ENCODE data around the gene INPP4A.

Gene INPP4A

DNA sequence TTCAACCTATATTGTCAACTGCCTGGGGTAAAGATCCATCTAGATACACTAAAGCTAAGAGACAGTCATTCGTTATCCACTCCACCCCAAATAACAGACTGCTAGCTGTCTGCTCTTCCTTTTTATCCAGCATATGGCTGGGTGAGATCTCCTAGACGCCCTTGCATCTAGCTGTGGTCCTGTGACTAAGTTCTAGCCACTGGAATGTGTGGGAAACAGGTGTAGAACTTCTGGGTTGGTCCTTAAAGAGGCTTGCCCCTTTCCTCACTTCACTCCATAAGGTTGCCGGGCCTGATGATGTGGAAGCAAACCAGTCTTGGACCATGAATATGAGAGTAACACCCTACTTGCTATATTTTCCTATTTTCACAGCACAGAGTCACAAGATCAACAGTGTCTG is 160.4 kb downstream of the INPP4A start:
- Mint-ChIP-seq H3K27me3 (ENCODE audit: low read depth, poor library complexity) (no peaks in the 10 kb centered on the region), H3K4me3 (no peak overlapping the region), H3K27ac (peak overlapping the region; percentile 75), H3K36me3 (ENCODE audit: low read depth) (peaks cover 18% of the 10 kb centered on the region), H3K4me1 (peaks cover 26% of the 10 kb centered on the region), H3K9me3 (no peaks in the 10 kb centered on the region)
- DNase-seq, result no peak
- TF ChIP-seq, protein P1, sequence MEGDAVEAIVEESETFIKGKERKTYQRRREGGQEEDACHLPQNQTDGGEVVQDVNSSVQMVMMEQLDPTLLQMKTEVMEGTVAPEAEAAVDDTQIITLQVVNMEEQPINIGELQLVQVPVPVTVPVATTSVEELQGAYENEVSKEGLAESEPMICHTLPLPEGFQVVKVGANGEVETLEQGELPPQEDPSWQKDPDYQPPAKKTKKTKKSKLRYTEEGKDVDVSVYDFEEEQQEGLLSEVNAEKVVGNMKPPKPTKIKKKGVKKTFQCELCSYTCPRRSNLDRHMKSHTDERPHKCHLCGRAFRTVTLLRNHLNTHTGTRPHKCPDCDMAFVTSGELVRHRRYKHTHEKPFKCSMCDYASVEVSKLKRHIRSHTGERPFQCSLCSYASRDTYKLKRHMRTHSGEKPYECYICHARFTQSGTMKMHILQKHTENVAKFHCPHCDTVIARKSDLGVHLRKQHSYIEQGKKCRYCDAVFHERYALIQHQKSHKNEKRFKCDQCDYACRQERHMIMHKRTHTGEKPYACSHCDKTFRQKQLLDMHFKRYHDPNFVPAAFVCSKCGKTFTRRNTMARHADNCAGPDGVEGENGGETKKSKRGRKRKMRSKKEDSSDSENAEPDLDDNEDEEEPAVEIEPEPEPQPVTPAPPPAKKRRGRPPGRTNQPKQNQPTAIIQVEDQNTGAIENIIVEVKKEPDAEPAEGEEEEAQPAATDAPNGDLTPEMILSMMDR (IDR thresholded peaks at IDR 0.05), result no peak

GRCh38 chr2:98606431-98606830 is 161.8 kb downstream of the INPP4A start:
- H3K27me3 Mint-ChIP-seq (ENCODE audit: low read depth, poor library complexity), result no peaks in the 10 kb centered on the region
- no peak for DNase-seq
- peak overlapping the region; percentile 92 for H3K4me3 Mint-ChIP-seq
- no peaks in the 10 kb centered on the region for H3K9me3 Mint-ChIP-seq
- H3K4me1 Mint-ChIP-seq, result peaks cover 39% of the 10 kb centered on the region
- H3K36me3 Mint-ChIP-seq (ENCODE audit: low read depth), result peaks cover 22% of the 10 kb centered on the region
- peak overlapping the region; percentile 72 for H3K27ac Mint-ChIP-seq
- TF ChIP-seq, protein P1 (IDR thresholded peaks at IDR 0.05), result no peak

GRCh38 chr2:98607104-98607503 is 162.4 kb downstream of the INPP4A start:
- DNase-seq, result no peak
- TF ChIP-seq, protein P1 (IDR thresholded peaks at IDR 0.05), result no peak
- Mint-ChIP-seq H3K9me3 (no peaks in the 10 kb centered on the region), H3K36me3 (ENCODE audit: low read depth) (peaks cover 25% of the 10 kb centered on the region), H3K4me1 (peaks cover 40% of the 10 kb centered on the region), H3K27me3 (ENCODE audit: low read depth, poor library complexity) (no peaks in the 10 kb centered on the region), H3K4me3 (peak overlapping the region; percentile 92), H3K27ac (peak overlapping the region; percentile 72)

- TF ChIP-seq, protein P1 (IDR thresholded peaks at IDR 0.05), result no peak
- DNase-seq, result no peak
- Mint-ChIP-seq H3K4me1 (peaks cover 40% of the 10 kb centered on the region), H3K4me3 (peak overlapping the region; percentile 92), H3K9me3 (no peaks in the 10 kb centered on the region), H3K27ac (peak overlapping the region; percentile 79), H3K36me3 (ENCODE audit: low read depth) (peaks cover 26% of the 10 kb centered on the region), H3K27me3 (ENCODE audit: low read depth, poor library complexity) (no peaks in the 10 kb centered on the region)
Measured at GRCh38 chr2:98607741-98608115, 163.1 kb downstream of the INPP4A start.

- Mint-ChIP-seq H3K4me1 (peaks cover 40% of the 10 kb centered on the region), H3K4me3 (peak within 1 kb of the TSS; percentile 92), H3K36me3 (ENCODE audit: low read depth) (peaks cover 29% of the 10 kb centered on the region), H3K9me3 (no peaks in the 10 kb centered on the region), H3K27ac (peak within 1 kb of the TSS; percentile 98), H3K27me3 (ENCODE audit: low read depth, poor library complexity) (no peaks in the 10 kb centered on the region)
- TF ChIP-seq, protein P1 (IDR thresholded peaks at IDR 0.05), result no peak
- peak; percentile 90 for DNase-seq
Measured at GRCh38 chr2:98608116-98608961, 163.7 kb downstream of the INPP4A start, which contains the start of the genes COA5 and UNC50. Gene COA5 (minus strand): TSS chr2:98608512. CDS start chr2:98608405, 107 bp downstream. Gene UNC50 (plus strand): TSS chr2:98608589. CDS start chr2:98609760, 1,171 bp downstream.

All from nephron progenitor cell (in vitro differentiated cells).